Upper lobe of left lung (tissue), 6 donors: ENCODE measurements around the gene ZNF764. TPM values are rescaled to one million over a fixed set of nuclear protein-coding genes. Genes with fewer than 3 reads are reported as not detected.

Source experiments
- ATAC-seq, 2 donors: fragments of 200-7000 bp; cut with Tn5 transposase; one replicate each; pipeline ENCODE4 v1.9.1; 2022; ENCODE audit warnings: mild to moderate bottlenecking in 2 of 2, moderate library complexity in 2 of 2; ENCODE audit not compliant: low FRiP score in 2 of 2
- DNase-seq, 2 donors: peaks; one replicate each; pipeline ENCODE4 v3.0.0-alpha.2; 2019 to 2020
- H3K27ac ChIP-seq, 4 donors: fragments of 200-600 bp; sonication (generic); one replicate each; pipeline ENCODE4 v1.5.1; 2016 to 2019
- H3K27me3 ChIP-seq, 4 donors: fragments of 200-600 bp; sonication (generic); one replicate each; pipeline ENCODE4 v1.5.1; 2017 to 2019
- H3K36me3 ChIP-seq, 4 donors: fragments of 200-600 bp; sonication (generic); one replicate each; pipeline ENCODE4 v1.5.1; 2016 to 2019
- H3K4me1 ChIP-seq, 4 donors: fragments of 200-600 bp; sonication (generic); one replicate each; pipeline ENCODE4 v1.5.1; 2018 to 2019
- H3K4me3 ChIP-seq, 4 donors: fragments of 200-600 bp; sonication (generic); one replicate each; pipeline ENCODE4 v1.5.1; 2017 to 2019; ENCODE audit warnings: mild to moderate bottlenecking in 2 of 4, moderate library complexity in 1 of 4
- H3K9me3 ChIP-seq, 4 donors: fragments of 200-600 bp; sonication (generic); one replicate each; pipeline ENCODE4 v1.5.1; 2018 to 2019
- CTCF ChIP-seq, 6 experiments: fragments of 450-650 bp in 4 of 6; fragments of 200-600 bp in 2 of 6; sonication (generic) in 2 of 6; IDR thresholded peaks; one replicate each; pipeline ENCODE4 v1.5.1; 2016 to 2019; ENCODE audit warnings: antibody characterized with exemption in 6 of 6
- EP300 ChIP-seq, 4 donors: sonication (generic); formaldehyde crosslinking; IDR thresholded peaks; one replicate each; pipeline ENCODE4 v1.5.1; 2017; ENCODE audit warnings: antibody characterized with exemption in 4 of 4, control low read depth in 2 of 4
- POLR2A ChIP-seq, 4 donors: fragments of 450-650 bp; IDR thresholded peaks; one replicate each; pipeline ENCODE4 v1.5.1; 2016 to 2017; ENCODE audit warnings: antibody characterized with exemption in 4 of 4, mild to moderate bottlenecking in 2 of 4
- POLR2AphosphoS5 ChIP-seq, 2 donors: sonication (generic); formaldehyde crosslinking; IDR thresholded peaks; one replicate each; pipeline ENCODE4 v1.5.1; 2017; ENCODE audit warnings: antibody characterized with exemption in 2 of 2
- WGBS, 2 donors: methylation state at CpG; one replicate each; pipeline ENCODE4 v1.1.5; 2017 to 2018; 5-methylcytosine and 5-hydroxymethylcytosine counted together
- total RNA-seq, 6 donors: library from RNA; depleted of rRNA in 4 of 6; stranded (reverse); fragments of >200 nt in 4 of 6; gene quantifications; one replicate each; pipeline versions ENCODE4 v1.1.0 to v1.2.1, GENCODE V29; 2016 to 2021
- donor health status: DM: no; HTN: no; CAD: no; lungs with moderate emphysema.
- donor health status: DM: no; HTN: yes; CAD: no; lungs with severe emphysema.

ZNF764 gene
- total RNA-seq, 6 donors from 2014 or later = 7.6 to 18.9 (median 10.6) TPM

DNA sequence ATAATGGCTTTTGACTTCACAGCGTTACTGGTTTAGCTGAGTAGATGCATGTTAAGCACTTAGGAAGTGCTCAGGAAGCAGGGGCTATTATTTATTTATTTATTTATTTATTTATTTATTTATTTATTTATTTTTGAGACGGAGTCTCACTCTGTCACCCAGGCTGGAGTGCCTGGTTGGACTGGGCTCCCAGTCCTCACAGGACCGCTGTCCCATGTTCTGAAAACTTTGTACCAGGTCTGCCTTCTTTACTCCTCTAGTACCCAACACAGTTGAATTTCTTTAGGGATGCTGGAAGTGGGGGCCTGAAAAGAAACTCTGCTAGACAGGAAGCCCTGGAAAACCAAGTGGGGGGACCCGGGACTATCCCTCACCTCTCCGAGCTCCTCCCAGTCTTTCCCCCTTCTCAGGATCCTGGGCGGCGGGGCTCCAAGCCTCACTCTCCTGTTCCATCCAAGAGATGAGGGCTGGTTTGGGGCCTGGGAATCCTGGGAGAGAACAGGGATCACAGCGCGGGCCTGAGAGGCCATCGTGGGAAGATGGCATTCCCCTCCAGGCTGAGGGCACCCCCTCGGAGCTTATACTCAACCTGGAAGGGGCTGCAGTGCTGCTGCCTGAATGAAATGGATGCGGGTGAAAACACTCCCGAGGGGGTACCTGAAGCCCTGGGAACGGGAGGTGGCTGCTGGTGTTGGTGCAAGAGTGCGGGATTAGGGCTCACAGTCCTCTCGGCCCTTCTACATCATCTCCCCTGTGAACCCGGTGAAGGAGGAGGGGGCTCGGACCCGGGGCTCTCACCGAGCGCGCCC is 12.7 kb upstream of the ZNF764 start:
- DNase-seq (no peak), ATAC-seq (peak in 1 of 2 donors; percentile 9)
- H3K4me1 ChIP-seq = peaks cover 18 to 35% (median 21%) of the 10 kb centered on the region in 4 donors
- H3K36me3 ChIP-seq = peaks cover 0 to 4% (median 0%) of the 10 kb centered on the region in 4 donors
- H3K4me3 ChIP-seq = peak overlapping the region; percentile 70 to 85 (median 76)
- H3K27me3 ChIP-seq = no peaks in the 10 kb centered on the region
- 7 to 12% methylated on average over 14 to 21 of the region's 22 CpGs for WGBS, 2 donors
- no peaks in the 10 kb centered on the region for H3K9me3 ChIP-seq
- no peak for TF ChIP-seq CTCF (IDR thresholded peaks at IDR 0.05)
- TF ChIP-seq EP300 (IDR thresholded peaks at IDR 0.05) = no peak
- no peak for TF ChIP-seq POLR2A (IDR thresholded peaks at IDR 0.05)
- H3K27ac ChIP-seq = peak overlapping the region; percentile 95 to 99 (median 98)

DNA sequence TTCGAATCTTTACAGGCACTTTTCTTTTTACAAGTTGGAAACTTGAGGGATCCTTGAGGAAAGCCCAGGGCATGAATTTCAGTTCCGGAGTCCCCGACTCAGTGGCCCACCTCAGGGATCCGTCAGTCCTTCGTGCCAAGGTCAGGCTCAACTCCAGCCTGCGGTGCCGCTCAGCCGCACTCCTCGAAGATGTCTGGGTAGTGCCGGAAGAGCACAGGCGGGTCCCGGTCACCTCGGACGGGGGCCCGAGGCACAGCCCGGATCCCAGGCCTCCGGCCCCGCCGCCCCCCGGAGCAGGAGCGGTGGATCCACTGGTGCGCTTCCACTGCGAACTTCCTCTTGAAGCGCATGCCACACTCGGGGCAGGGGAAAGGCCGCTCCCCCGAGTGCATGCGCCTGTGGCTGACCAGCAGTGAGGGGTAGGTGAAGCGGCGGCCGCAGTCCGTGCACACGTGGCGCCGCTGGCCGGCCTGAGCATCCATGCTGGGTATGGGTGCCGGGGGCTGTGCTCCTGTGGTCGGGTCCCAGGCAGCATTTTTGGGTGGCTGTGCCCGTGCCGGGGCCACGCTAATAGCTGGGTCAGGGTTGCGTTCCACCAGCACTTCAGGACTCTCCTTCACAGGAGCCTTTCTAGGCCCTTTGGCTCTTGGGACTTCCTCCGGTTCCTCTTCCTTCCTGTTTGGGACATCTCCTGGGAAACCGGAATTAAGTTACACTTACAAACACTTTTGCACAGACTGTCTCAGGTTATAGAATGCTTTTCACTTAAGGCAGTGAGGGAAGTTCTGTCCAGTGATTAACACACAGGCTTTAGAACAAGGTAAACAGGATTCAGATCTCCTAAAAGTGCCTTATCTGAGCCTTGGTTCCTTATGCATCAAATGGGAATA is 11.8 kb upstream of the ZNF764 start:
- DNase-seq (peak in 1 of 2 donors; percentile 83), ATAC-seq (no peak)
- peak overlapping the region in 2 of 4 donors; percentile 70 to 80 for H3K4me3 ChIP-seq
- H3K9me3 ChIP-seq = no peaks in the 10 kb centered on the region
- H3K27me3 ChIP-seq = no peaks in the 10 kb centered on the region
- H3K27ac ChIP-seq = peak overlapping the region; percentile 7 to 99 (median 97)
- peaks cover 18 to 35% (median 21%) of the 10 kb centered on the region in 4 donors for H3K4me1 ChIP-seq
- peak in 1 of 4 donors; percentile 12 for TF ChIP-seq POLR2A (IDR thresholded peaks at IDR 0.05)
- no peak for TF ChIP-seq EP300 (IDR thresholded peaks at IDR 0.05)
- peak in 1 of 2 donors; percentile 12 for TF ChIP-seq POLR2AphosphoS5 (IDR thresholded peaks at IDR 0.05)
- WGBS, 2 donors = 81 to 91% methylated on average over 26 to 43 of the region's 44 CpGs
- peaks cover 0 to 4% (median 0%) of the 10 kb centered on the region in 4 donors for H3K36me3 ChIP-seq

DNA sequence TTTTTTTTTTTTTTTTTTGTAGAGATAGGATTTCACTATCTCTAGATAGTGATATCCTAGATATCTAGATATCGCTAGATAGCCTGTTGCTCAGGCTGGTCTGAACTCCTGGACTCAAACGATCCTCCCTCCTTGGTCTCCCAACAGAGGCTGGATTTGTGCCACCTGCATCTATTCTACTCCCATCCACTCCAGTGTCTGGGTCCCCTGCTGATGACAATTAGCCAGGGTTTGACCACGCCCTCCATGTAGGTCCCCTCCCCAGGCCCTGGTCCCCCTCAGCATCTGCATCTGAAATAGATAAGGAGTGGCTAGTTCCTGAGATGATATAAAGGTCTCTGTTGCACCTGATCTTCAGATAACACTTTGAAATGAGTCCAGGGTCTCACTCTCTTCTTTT is 11.1 kb upstream of the ZNF764 start:
- no peak for DNase-seq
- no peak for TF ChIP-seq CTCF (IDR thresholded peaks at IDR 0.05)
- TF ChIP-seq EP300 (IDR thresholded peaks at IDR 0.05) = no peak
- no peak for TF ChIP-seq POLR2A (IDR thresholded peaks at IDR 0.05)
- TF ChIP-seq POLR2AphosphoS5 (IDR thresholded peaks at IDR 0.05) = no peak
- Histone ChIP-seq H3K27ac (no peak overlapping the region), H3K4me1 (peaks cover 18 to 35% (median 21%) of the 10 kb centered on the region in 4 donors), H3K27me3 (no peaks in the 10 kb centered on the region), H3K9me3 (no peaks in the 10 kb centered on the region), H3K4me3 (no peak overlapping the region), H3K36me3 (peaks cover 0 to 4% (median 0%) of the 10 kb centered on the region in 4 donors)
- ATAC-seq = no peak
- 91 to 97% methylated on average over 3 of the region's 3 CpGs for WGBS, 2 donors

DNA sequence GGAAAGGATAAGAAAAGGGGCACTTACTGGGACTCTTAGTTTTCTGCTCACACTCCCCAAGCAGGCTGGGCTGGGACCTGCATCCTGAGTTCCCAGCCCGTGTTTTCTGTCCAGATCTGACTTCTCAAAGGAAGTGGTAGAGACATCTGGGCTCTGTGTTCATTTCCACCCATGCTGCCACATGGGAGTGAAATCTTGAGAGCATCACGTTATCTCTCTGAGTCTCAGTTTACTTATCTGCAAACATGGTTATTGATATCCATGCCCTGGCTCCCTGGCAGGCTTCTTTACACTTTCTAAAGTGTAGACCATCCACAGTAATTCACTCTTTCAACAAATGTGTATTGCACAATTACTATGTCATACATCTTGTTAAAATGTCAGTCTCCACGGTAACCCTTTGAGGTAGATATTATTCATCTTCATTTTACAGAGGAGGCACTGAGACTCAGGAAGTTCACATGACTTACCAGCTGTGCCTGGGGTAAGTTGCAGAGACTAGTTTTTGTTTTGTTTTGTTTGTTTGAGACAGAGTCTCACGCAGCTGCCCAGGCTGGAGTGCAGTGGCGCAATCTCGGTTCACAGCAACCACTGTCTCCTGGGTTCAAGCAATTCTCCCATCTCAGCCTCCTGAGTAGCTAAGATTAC is 9.9 kb upstream of the ZNF764 start:
- H3K4me3 ChIP-seq = no peak overlapping the region
- H3K27ac ChIP-seq = peak overlapping the region in 3 of 4 donors; percentile 18 to 57 (median 21)
- H3K9me3 ChIP-seq = no peaks in the 10 kb centered on the region
- ATAC-seq = no peak
- 58 to 59% methylated on average over 6 of the region's 6 CpGs for WGBS, 2 donors
- H3K36me3 ChIP-seq = peaks cover 0 to 4% (median 0%) of the 10 kb centered on the region in 4 donors
- peak in 1 of 2 donors; percentile 40 for DNase-seq
- no peak for TF ChIP-seq CTCF (IDR thresholded peaks at IDR 0.05)
- no peak for TF ChIP-seq POLR2AphosphoS5 (IDR thresholded peaks at IDR 0.05)
- TF ChIP-seq EP300 (IDR thresholded peaks at IDR 0.05) = no peak
- TF ChIP-seq POLR2A (IDR thresholded peaks at IDR 0.05) = no peak
- no peaks in the 10 kb centered on the region for H3K27me3 ChIP-seq
- peaks cover 18 to 35% (median 21%) of the 10 kb centered on the region in 4 donors for H3K4me1 ChIP-seq
